SU-DHL-6 (cell line): ENCODE data around the gene TBL1X.
"Not testable (repeated sequence)": the region's sequence is repeated elsewhere in the genome, so short reads cannot be mapped to it uniquely, and the experiment has no call there.

Experiments
- H2AFZ ChIP-seq: fragments of 200-600 bp; sonication (generic); 2 replicates; pipeline ENCODE4 v1.6.1; 2014; ENCODE audit warnings: low read depth, mild to moderate bottlenecking, moderate library complexity, mixed read lengths, antibody characterized with exemption, low read length; ENCODE audit not compliant: severe bottlenecking
- H3F3A ChIP-seq: fragments of 200-600 bp; shearing (Covaris generic); 2 replicates; pipeline ENCODE4 v1.6.0; 2016; ENCODE audit warnings: antibody characterized with exemption, mild to moderate bottlenecking; ENCODE audit not compliant: insufficient read depth
- H3K27ac ChIP-seq: fragments of 200-600 bp; sonication (generic); 2 replicates; pipeline ENCODE4 v1.5.1; 2016; ENCODE audit warnings: low read depth, mild to moderate bottlenecking, low read length, moderate library complexity, mixed read lengths
- H3K27me3 ChIP-seq: fragments of 200-600 bp; sonication (generic), shearing (Covaris generic); 2 replicates; pipeline ENCODE4 v1.6.0; 2014; ENCODE audit warnings: mild to moderate bottlenecking, low read length
- H3K36me3 ChIP-seq: fragments of 200-600 bp; sonication (generic); 2 replicates; pipeline ENCODE4 v1.6.1; 2014; ENCODE audit warnings: mild to moderate bottlenecking, low read length, mixed read lengths
- H3K4me2 ChIP-seq: fragments of 300-600, 200-600 bp; shearing (Covaris generic), sonication (generic); 2 replicates; pipeline ENCODE4 v1.6.0; 2014; ENCODE audit warnings: low read length, low read depth, mild to moderate bottlenecking; ENCODE audit not compliant: poor library complexity, severe bottlenecking
- H3K4me3 ChIP-seq: fragments of 200-600 bp; sonication (generic); 2 replicates; pipeline ENCODE4 v1.5.1; 2014; ENCODE audit warnings: antibody characterized with exemption, low read length, mild to moderate bottlenecking, mixed read lengths; ENCODE audit not compliant: insufficient read depth, poor library complexity, severe bottlenecking
- H3K79me2 ChIP-seq: fragments of 200-600 bp; sonication (generic); 2 replicates; pipeline ENCODE4 v1.6.1; 2014; ENCODE audit warnings: mild to moderate bottlenecking, low read length, moderate library complexity; ENCODE audit not compliant: insufficient read depth
- H3K9ac ChIP-seq: fragments of 200-600 bp; sonication (generic); 2 replicates; pipeline ENCODE4 v1.7.0; 2014; ENCODE audit warnings: mild to moderate bottlenecking, low read length
- H3K9me2 ChIP-seq: fragments of 200-600 bp; sonication (generic); replicated peaks from 2 replicates; pipeline ENCODE4 v1.6.1; 2014; ENCODE audit warnings: low read length; ENCODE audit not compliant: insufficient read depth
- H3K9me3 ChIP-seq: fragments of 200-600 bp; sonication (generic); 2 replicates; pipeline ENCODE4 v1.6.1; 2014; ENCODE audit warnings: low read length, mixed read lengths; ENCODE audit not compliant: insufficient read depth
- H4K20me1 ChIP-seq: fragments of 200-600 bp; sonication (generic); 2 replicates; pipeline ENCODE4 v1.6.1; 2014; ENCODE audit warnings: low read depth, mild to moderate bottlenecking, antibody characterized with exemption, low read length, moderate library complexity, mixed read lengths
- EZH2phosphoT487 ChIP-seq: fragments of 200-600 bp; sonication (generic), shearing (Covaris generic); conservative IDR thresholded peaks from 2 replicates; pipeline ENCODE4 v1.6.1; 2018; ENCODE audit warnings: mild to moderate bottlenecking, antibody characterized with exemption, low read length, moderate library complexity, mixed read lengths
- TF ChIP-seq, protein P1 (sequence below): fragments of 200-600 bp; sonication (generic); IDR thresholded peaks from one replicate; pipeline ENCODE4 v1.5.1; 2017; ENCODE audit warnings: antibody characterized with exemption, mild to moderate bottlenecking, low read length, moderate library complexity; ENCODE audit not compliant: insufficient read depth, poor library complexity, severe bottlenecking

The TBL1X gene

DNA sequence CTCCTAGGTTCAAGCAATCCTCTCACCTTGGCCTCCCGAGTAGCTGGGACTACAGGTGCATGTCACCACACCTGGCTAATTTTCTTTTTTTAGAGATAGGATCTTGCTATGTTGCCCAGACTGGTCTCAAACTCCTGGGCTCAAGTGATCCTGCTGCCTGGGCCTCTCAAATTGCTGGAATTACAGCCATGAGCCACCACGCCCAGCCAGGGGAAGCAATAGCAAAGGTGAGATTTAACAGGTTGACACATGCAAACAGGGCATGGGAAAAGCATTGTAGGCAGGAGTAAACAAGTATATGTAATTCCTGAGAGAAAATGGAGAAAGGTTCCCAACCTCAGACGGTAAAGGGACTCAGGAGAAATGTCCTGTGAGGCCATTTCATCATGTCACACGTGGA, 33.6 kb upstream of the TBL1X start:
- Histone ChIP-seq H3K9me3 (no peaks in the 10 kb centered on the region), H3K4me2 (no peak overlapping the region), H3K9me2 (no peaks in the 10 kb centered on the region), H3K4me3 (no peak overlapping the region), H4K20me1 (no peaks in the 10 kb centered on the region), H3K79me2 (no peaks in the 10 kb centered on the region), H3F3A (no peaks in the 10 kb centered on the region), H3K9ac (no peak overlapping the region), H3K27ac (no peak overlapping the region), H2AFZ (no peak overlapping the region), H3K36me3 (no peaks in the 10 kb centered on the region), H3K27me3 (no peaks in the 10 kb centered on the region)
- no peak for TF ChIP-seq EZH2phosphoT487
- TF ChIP-seq, protein P1, sequence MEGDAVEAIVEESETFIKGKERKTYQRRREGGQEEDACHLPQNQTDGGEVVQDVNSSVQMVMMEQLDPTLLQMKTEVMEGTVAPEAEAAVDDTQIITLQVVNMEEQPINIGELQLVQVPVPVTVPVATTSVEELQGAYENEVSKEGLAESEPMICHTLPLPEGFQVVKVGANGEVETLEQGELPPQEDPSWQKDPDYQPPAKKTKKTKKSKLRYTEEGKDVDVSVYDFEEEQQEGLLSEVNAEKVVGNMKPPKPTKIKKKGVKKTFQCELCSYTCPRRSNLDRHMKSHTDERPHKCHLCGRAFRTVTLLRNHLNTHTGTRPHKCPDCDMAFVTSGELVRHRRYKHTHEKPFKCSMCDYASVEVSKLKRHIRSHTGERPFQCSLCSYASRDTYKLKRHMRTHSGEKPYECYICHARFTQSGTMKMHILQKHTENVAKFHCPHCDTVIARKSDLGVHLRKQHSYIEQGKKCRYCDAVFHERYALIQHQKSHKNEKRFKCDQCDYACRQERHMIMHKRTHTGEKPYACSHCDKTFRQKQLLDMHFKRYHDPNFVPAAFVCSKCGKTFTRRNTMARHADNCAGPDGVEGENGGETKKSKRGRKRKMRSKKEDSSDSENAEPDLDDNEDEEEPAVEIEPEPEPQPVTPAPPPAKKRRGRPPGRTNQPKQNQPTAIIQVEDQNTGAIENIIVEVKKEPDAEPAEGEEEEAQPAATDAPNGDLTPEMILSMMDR: no peak

DNA sequence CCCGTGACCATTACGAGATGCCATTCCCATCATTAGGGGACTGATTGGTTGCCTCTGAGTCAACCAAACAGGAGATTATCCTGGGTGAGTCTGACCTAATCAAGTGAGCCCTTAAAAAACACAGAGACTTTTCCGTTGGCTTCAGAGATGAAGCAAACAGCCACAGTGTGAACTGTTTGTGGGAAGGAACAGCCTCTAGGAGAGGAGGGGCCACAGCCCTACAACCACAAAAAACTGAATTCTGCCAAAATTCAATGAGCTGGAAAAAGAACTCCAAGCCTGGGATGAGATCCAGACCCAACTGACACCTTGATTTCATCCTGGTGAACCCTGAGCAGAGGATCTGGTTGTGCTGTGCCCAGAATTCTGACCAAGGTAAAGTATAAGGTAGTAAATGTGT, 31.3 kb upstream of the TBL1X start:
- Histone ChIP-seq H3K9ac (no peak overlapping the region), H2AFZ (no peak overlapping the region), H3K27me3 (no peaks in the 10 kb centered on the region), H3K4me2 (no peak overlapping the region), H3K27ac (no peak overlapping the region), H3K79me2 (no peaks in the 10 kb centered on the region), H3K36me3 (no peaks in the 10 kb centered on the region), H3K9me2 (no peaks in the 10 kb centered on the region), H3F3A (no peaks in the 10 kb centered on the region), H3K9me3 (no peaks in the 10 kb centered on the region), H4K20me1 (no peaks in the 10 kb centered on the region), H3K4me3 (no peak overlapping the region)
- TF ChIP-seq, protein P1: no peak
- no peak for TF ChIP-seq EZH2phosphoT487

DNA sequence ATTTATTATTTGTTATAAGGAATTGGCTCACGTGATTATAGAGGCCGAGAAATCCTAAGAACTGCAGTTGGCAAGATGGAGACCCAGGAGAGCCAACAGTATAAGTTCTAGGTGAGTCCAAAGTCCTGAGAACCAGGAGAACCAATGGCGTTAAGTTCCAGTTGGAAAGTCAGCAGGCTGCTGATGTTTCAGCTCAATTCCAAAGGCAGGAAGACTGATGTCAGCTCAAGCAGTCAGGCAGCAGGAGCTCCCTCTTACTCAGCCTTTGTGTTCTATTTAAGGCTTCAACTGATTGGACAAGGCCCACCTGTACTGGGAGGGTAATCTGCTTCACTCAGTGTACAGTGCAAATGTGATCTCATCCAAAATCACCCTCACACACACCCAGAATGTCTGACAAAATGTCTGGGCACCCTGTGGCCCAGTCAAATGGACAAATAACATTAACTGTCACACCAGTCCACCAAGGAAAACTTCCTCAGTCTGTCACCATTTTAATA, 30.8 kb upstream of the TBL1X start:
- no peaks in the 10 kb centered on the region for H3K36me3 ChIP-seq
- H3K9me2 ChIP-seq: no peaks in the 10 kb centered on the region
- no peak overlapping the region for H3K4me3 ChIP-seq
- TF ChIP-seq EZH2phosphoT487: no peak
- TF ChIP-seq, protein P1: no peak
- H3F3A ChIP-seq: no peaks in the 10 kb centered on the region
- H3K27ac ChIP-seq: no peak overlapping the region
- H3K9me3 ChIP-seq: no peaks in the 10 kb centered on the region
- no peaks in the 10 kb centered on the region for H3K79me2 ChIP-seq
- no peak overlapping the region for H3K4me2 ChIP-seq
- H3K27me3 ChIP-seq: no peaks in the 10 kb centered on the region
- no peak overlapping the region for H2AFZ ChIP-seq
- H3K9ac ChIP-seq: no peak overlapping the region
- no peaks in the 10 kb centered on the region for H4K20me1 ChIP-seq

DNA sequence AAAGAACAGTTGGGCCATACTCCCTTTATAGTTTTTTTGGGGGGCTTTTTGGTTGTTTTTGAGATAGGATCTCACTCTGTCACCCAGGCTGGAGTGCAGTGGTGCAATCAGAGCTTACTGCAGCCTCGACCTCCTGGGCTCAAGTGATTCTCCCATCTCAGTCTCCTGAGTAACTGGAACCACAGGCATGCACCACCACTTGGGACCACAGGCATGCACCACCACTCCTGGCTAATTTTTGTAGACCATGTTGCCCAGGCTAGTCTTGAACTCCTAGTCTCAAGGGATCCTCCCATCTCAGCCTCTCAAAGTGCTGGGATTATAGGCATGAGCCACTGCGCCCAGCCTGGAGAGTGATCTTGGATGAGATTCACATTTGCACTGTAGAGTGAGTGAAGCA, 29.8 kb upstream of the TBL1X start:
- not testable (repeated sequence) for H3F3A ChIP-seq, H3K4me3 ChIP-seq, H4K20me1 ChIP-seq, H3K9me3 ChIP-seq, H3K27ac ChIP-seq, H3K9me2 ChIP-seq, H3K4me2 ChIP-seq, H3K9ac ChIP-seq, H3K36me3 ChIP-seq, H2AFZ ChIP-seq, H3K27me3 ChIP-seq, H3K79me2 ChIP-seq
